SK-N-SH (cell line): ENCODE results near the gene OSGEP. TPM values are rescaled to one million over a fixed set of nuclear protein-coding genes. Genes with fewer than 3 reads are reported as not detected.

Source experiments
- CTCF ChIA-PET: fragments of 300-600, 350-600 bp; formaldehyde crosslinking; extraction: SDS; loops from one replicate; lab custom pipeline; 2021; lab: Yijun Ruan, JAX
- POLR2A ChIA-PET: fragments of 350-600 bp; sonication (Branson Sonifier 250); formaldehyde crosslinking; extraction: SDS; loops from one replicate; lab custom pipeline; 2020; ENCODE audit warnings: antibody characterized with exemption, inconsistent platforms; lab: Yijun Ruan, JAX
- DNase-seq: peaks from one replicate; pipeline ENCODE4 v3.0.0; 2012
- H2AFZ ChIP-seq: fragments of 200-600 bp; sonication (generic); 2 replicates; pipeline ENCODE4 v1.8.1; 2016; ENCODE audit warnings: antibody characterized with exemption, mild to moderate bottlenecking, low read depth
- H3F3A ChIP-seq: fragments of 200-600 bp; sonication (generic); replicated peaks from 2 replicates; pipeline ENCODE3; 2016; ENCODE audit warnings: antibody characterized with exemption, mild to moderate bottlenecking; ENCODE audit not compliant: insufficient read depth
- H3K27ac ChIP-seq, 2 experiments: fragments of 200-500 bp in 1 of 2; fragments of 200-600 bp in 1 of 2; sonication (Bioruptor generic) in 1 of 2; sonication (generic), shearing (Covaris generic) in 1 of 2; 2 replicates each; pipeline versions ENCODE4 v1.5.1 to v1.6.1; 2014 to 2016; ENCODE audit warnings: low read depth in 2 of 2, inconsistent platforms in 1 of 2, low read length in 1 of 2, mild to moderate bottlenecking in 1 of 2, mixed read lengths in 1 of 2
- H3K27me3 ChIP-seq: fragments of 200-600 bp; sonication (generic), shearing (Covaris generic); 2 replicates; pipeline ENCODE4 v1.6.1; 2016; ENCODE audit warnings: mixed run types; ENCODE audit not compliant: insufficient read depth
- H3K36me3 ChIP-seq, 2 experiments: fragments of 200-500 bp in 1 of 2; fragments of 200-600 bp in 1 of 2; sonication (Bioruptor generic) in 1 of 2; sonication (generic) in 1 of 2; replicated peaks in 1 of 2; 2 replicates each; pipeline versions ENCODE3 to v1.5.1; 2014 to 2016; ENCODE audit warnings: low read length in 1 of 2, mild to moderate bottlenecking in 1 of 2; ENCODE audit not compliant: insufficient read depth in 2 of 2, control insufficient read depth in 1 of 2
- H3K4me1 ChIP-seq, 2 experiments: fragments of 200-500 bp in 1 of 2; fragments of 200-600 bp in 1 of 2; sonication (Bioruptor generic) in 1 of 2; sonication (generic), shearing (Covaris generic) in 1 of 2; 2 replicates each; pipeline versions ENCODE4 v1.5.1 to v1.6.1; 2014 to 2016; ENCODE audit warnings: low read depth in 1 of 2, low read length in 1 of 2, mixed run types in 1 of 2; ENCODE audit not compliant: insufficient read depth in 2 of 2, control insufficient read depth in 1 of 2
- H3K4me2 ChIP-seq: fragments of 200-600 bp; sonication (generic), shearing (Covaris generic); 2 replicates; pipeline ENCODE4 v1.6.1; 2017; ENCODE audit warnings: mixed run types
- H3K4me3 ChIP-seq, 2 experiments: fragments of 200-500 bp in 1 of 2; fragments of 200-600 bp in 1 of 2; sonication (Bioruptor generic) in 1 of 2; sonication (generic), shearing (Covaris generic) in 1 of 2; 2 replicates each; pipeline versions ENCODE4 v1.5.1 to v1.8.1; 2014 to 2016; ENCODE audit warnings: low read depth in 2 of 2, inconsistent platforms in 1 of 2, low read length in 1 of 2, mild to moderate bottlenecking in 1 of 2, mixed read lengths in 1 of 2, moderate library complexity in 1 of 2
- H3K79me2 ChIP-seq: fragments of 200-600 bp; sonication (generic); 2 replicates; pipeline ENCODE4 v1.8.1; 2017; ENCODE audit warnings: mild to moderate bottlenecking; ENCODE audit not compliant: insufficient read depth
- H3K9ac ChIP-seq: fragments of 200-600 bp; sonication (generic); 2 replicates; pipeline ENCODE4 v1.6.1; 2017; ENCODE audit warnings: mixed run types
- H3K9me2 ChIP-seq: fragments of 200-600 bp; sonication (generic); 2 replicates; pipeline ENCODE4 v1.6.1; 2017; ENCODE audit warnings: mixed run types
- H3K9me3 ChIP-seq: fragments of 200-600 bp; sonication (generic); 2 replicates; pipeline ENCODE4 v1.6.1; 2017; ENCODE audit warnings: mixed run types, mild to moderate bottlenecking, moderate library complexity
- H4K20me1 ChIP-seq: fragments of 200-600 bp; sonication (generic); 2 replicates; pipeline ENCODE4 v1.6.1; 2017; ENCODE audit warnings: mild to moderate bottlenecking, mixed run types; ENCODE audit not compliant: insufficient read depth
- CHD2 ChIP-seq: fragments of 150-350 bp; IDR thresholded peaks from 2 replicates; pipeline ENCODE4 v1.6.1; 2018; ENCODE audit warnings: low read length; ENCODE audit not compliant: partially characterized antibody
- ELF1 ChIP-seq: IDR thresholded peaks from 2 replicates; pipeline ENCODE4 v1.4.0; 2012
- FOSL2 ChIP-seq: IDR thresholded peaks from 2 replicates; pipeline ENCODE4 v1.4.0; 2012; ENCODE audit warnings: low read depth, mild to moderate bottlenecking, moderate library complexity, borderline replicate concordance
- GABPA ChIP-seq: IDR thresholded peaks from 2 replicates; pipeline ENCODE4 v1.4.0; 2012; ENCODE audit warnings: low read depth, mild to moderate bottlenecking
- GATA2 ChIP-seq: sonication (generic); formaldehyde crosslinking; IDR thresholded peaks from 2 replicates; pipeline ENCODE4 v1.5.0; 2020; ENCODE audit warnings: mild to moderate bottlenecking, missing genetic modification reagents
- NRF1 ChIP-seq: IDR thresholded peaks from 2 replicates; pipeline ENCODE4 v1.6.1; 2012; ENCODE audit warnings: low read depth, mild to moderate bottlenecking, low read length
- POLR2AphosphoS5 ChIP-seq: IDR thresholded peaks from 2 replicates; pipeline ENCODE4 v1.6.1; 2012; ENCODE audit warnings: low read depth, low read length
- RAD21 ChIP-seq: IDR thresholded peaks from 2 replicates; pipeline ENCODE4 v1.6.1; 2012; ENCODE audit warnings: mild to moderate bottlenecking, low read length
- REST ChIP-seq: IDR thresholded peaks from 2 replicates; pipeline ENCODE4 v1.6.1; 2012; ENCODE audit warnings: mild to moderate bottlenecking, low read depth, low read length, moderate library complexity
- RXRA ChIP-seq: IDR thresholded peaks from 2 replicates; pipeline ENCODE4 v1.4.0; 2012; ENCODE audit warnings: low read depth, mild to moderate bottlenecking, borderline replicate concordance
- TAF1 ChIP-seq: IDR thresholded peaks from 2 replicates; pipeline ENCODE4 v1.6.1; 2012; ENCODE audit warnings: low read depth, mild to moderate bottlenecking, low read length, moderate library complexity, borderline replicate concordance
- YY1 ChIP-seq: IDR thresholded peaks from 2 replicates; pipeline ENCODE4 v1.4.0; 2012; ENCODE audit warnings: low read depth, mild to moderate bottlenecking
- WGBS: methylation state at CpG from one replicate; pipeline ENCODE4 v1.1.6; 2017; ENCODE audit warnings: low lambda C conversion rate; 5-methylcytosine and 5-hydroxymethylcytosine counted together
- polyA plus RNA-seq, 3 experiments: library from polyadenylated mRNA; depleted of rRNA; stranded (reverse); fragments of >200 nt; gene quantifications; 2 replicates each; pipeline ENCODE4 v1.2.3, GENCODE V29; 2012
- TF ChIP-seq, protein P1 (sequence below): IDR thresholded peaks from 2 replicates; pipeline ENCODE4 v1.4.0; 2012; ENCODE audit warnings: low read depth, borderline replicate concordance
- TF ChIP-seq, protein P2 (sequence below): fragments of 150-350 bp; IDR thresholded peaks from 2 replicates; pipeline ENCODE4 v1.6.1; 2017; ENCODE audit warnings: antibody characterized with exemption, low read length, low read depth, borderline replicate concordance

Gene OSGEP
- polyA plus RNA-seq, 1 of the 3 experiments (the other 2 are of a cell fraction) = 32.9 TPM

- peak; percentile 89 for TF ChIP-seq TAF1
- no peak for TF ChIP-seq ELF1
- TF ChIP-seq GABPA = no peak
- no peak for TF ChIP-seq RXRA
- TF ChIP-seq YY1 = no peak
- peak; percentile 34; the same call in 1 of the 2 replicates for TF ChIP-seq GATA2 (CRISPR knock-in tag)
These were observed 14.8 kb upstream of the OSGEP start, which contains the start of gene PNP (continued) for GRCh38 chr14:20469242-20469889.

DNA sequence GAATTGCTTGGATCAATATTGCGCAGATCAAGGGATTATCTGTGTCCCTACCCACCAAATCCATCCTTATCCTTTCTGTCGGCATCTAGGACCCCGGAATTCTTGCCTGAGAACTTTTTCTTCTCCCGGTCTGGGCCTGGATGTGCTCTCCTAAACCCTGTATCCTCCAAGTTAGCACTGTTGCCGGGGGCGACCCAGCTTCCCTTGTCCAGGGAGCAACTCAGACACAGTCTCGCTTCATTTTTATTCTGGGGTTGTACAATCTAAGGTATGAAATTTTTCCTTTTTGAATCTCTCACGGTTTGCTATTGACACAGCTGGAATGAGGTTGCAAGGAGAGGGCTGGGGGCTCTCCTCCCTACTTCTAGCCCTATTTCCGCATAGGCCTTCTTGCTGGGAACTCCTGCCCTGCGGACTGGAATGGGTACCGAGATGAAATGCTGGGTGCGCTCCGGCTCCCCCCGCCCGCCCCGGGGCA lies 14.2 kb upstream of the OSGEP start:
- Histone ChIP-seq H3K4me1 (peaks cover 0 to 14% of the 10 kb centered on the region in 2 experiments; a peak in 2 of 4 replicates), H3K9me2 (no peaks in the 10 kb centered on the region), H3K27ac (peak overlapping the region; percentile 64 to 77), H3K36me3 (peaks cover 7 to 10% of the 10 kb centered on the region in 2 experiments), H3K9ac (peak overlapping the region; percentile 79), H3K4me3 (peak overlapping the region; percentile 78 to 84), H3K27me3 (no peaks in the 10 kb centered on the region; the same call in 1 of the 2 replicates), H3K79me2 (peaks cover 24% of the 10 kb centered on the region), H3K9me3 (no peaks in the 10 kb centered on the region), H3K4me2 (peak overlapping the region; percentile 91), H2AFZ (peak overlapping the region; percentile 89), H4K20me1 (no peaks in the 10 kb centered on the region), H3F3A (peaks cover 5% of the 10 kb centered on the region)
- ChIA-PET CTCF (interaction anchor here (0.8 to 1.6 kb wide), 2 partner anchors 18 to 140 kb away, joined by 5 read pairs; no protein-coding TSS in a partner anchor), POLR2A (interaction anchor here (1.0 to 3.1 kb wide), 5 partner anchors 7 to 126 kb away, joined by 3 to 35 read pairs (median 4); partner anchors contain the start of genes APEX1, OSGEP, PIP4P1 and TEP1)
- 19% methylated on average over 16 of the region's 16 CpGs for WGBS
- DNase-seq = no peak
- TF ChIP-seq, protein P1, sequence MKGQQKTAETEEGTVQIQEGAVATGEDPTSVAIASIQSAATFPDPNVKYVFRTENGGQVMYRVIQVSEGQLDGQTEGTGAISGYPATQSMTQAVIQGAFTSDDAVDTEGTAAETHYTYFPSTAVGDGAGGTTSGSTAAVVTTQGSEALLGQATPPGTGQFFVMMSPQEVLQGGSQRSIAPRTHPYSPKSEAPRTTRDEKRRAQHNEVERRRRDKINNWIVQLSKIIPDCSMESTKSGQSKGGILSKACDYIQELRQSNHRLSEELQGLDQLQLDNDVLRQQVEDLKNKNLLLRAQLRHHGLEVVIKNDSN = no peak
- no peak for TF ChIP-seq GABPA
- TF ChIP-seq POLR2AphosphoS5 = no peak
- no peak for TF ChIP-seq TAF1

GRCh38 chr14:20461225-20462141 lies 6.9 kb upstream of the OSGEP start, which contains the start of gene PIP4P1:
Gene PIP4P1 (minus strand): TSS chr14:20461434. CDS start chr14:20461325, 109 bp downstream.
- H3K9ac ChIP-seq = peak within 1 kb of the TSS; percentile 85
- POLR2A ChIA-PET = interaction anchor here (1.1 to 1.7 kb wide), 3 partner anchors 9 to 118 kb away, joined by 4 to 14 read pairs (median 10); partner anchors contain the start of genes PARP2, PNP and TEP1
- WGBS = under 1% methylated on average over 26 of the region's 67 CpGs
- TF ChIP-seq GABPA (no peak), REST (no peak), NRF1 (peak; percentile 80), FOSL2 (no peak), RAD21 (no peak), POLR2AphosphoS5 (peak; percentile 81), CHD2 (peak; percentile 88)
- TF ChIP-seq, protein P2, sequence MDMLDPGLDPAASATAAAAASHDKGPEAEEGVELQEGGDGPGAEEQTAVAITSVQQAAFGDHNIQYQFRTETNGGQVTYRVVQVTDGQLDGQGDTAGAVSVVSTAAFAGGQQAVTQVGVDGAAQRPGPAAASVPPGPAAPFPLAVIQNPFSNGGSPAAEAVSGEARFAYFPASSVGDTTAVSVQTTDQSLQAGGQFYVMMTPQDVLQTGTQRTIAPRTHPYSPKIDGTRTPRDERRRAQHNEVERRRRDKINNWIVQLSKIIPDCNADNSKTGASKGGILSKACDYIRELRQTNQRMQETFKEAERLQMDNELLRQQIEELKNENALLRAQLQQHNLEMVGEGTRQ = peak; percentile 99

More at GRCh38 chr14:20461225-20462141, 6.9 kb upstream of the OSGEP start, which contains the start of gene PIP4P1:
- Histone ChIP-seq H3K9me3 (no peaks in the 10 kb centered on the region), H3K79me2 (peaks cover 33% of the 10 kb centered on the region), H3F3A (peaks cover 13% of the 10 kb centered on the region), H3K4me2 (peak within 1 kb of the TSS; percentile 90), H3K36me3 (peaks cover 35 to 36% of the 10 kb centered on the region in 2 experiments), H4K20me1 (no peaks in the 10 kb centered on the region), H3K9me2 (no peaks in the 10 kb centered on the region), H3K4me3 (peak within 1 kb of the TSS; percentile 81 to 92), H3K4me1 (peaks cover 9 to 19% of the 10 kb centered on the region in 2 experiments; a peak in 3 of 4 replicates), H3K27me3 (no peaks in the 10 kb centered on the region; the same call in 1 of the 2 replicates), H2AFZ (peak within 1 kb of the TSS; percentile 86), H3K27ac (peak within 1 kb of the TSS; percentile 67 to 82)
- peak; percentile 92 for DNase-seq
- CTCF ChIA-PET = interaction anchor here (0.5 to 1.5 kb wide), 4 partner anchors 45 to 643 kb away, joined by 3 read pairs; no protein-coding TSS in a partner anchor
